NCI-H1417 treated with DMSO at 0.1 percent for 48 hours (cell line): ENCODE measurements around the gene FAM219A.
"Not testable (repeated sequence)": the region's sequence is repeated elsewhere in the genome, so short reads cannot be mapped to it uniquely, and the experiment has no call there.

Experiments
- DNase-seq: peaks from one replicate; lab custom pipeline; 2025; lab: John Stamatoyannopoulos, UW

Gene FAM219A

DNA sequence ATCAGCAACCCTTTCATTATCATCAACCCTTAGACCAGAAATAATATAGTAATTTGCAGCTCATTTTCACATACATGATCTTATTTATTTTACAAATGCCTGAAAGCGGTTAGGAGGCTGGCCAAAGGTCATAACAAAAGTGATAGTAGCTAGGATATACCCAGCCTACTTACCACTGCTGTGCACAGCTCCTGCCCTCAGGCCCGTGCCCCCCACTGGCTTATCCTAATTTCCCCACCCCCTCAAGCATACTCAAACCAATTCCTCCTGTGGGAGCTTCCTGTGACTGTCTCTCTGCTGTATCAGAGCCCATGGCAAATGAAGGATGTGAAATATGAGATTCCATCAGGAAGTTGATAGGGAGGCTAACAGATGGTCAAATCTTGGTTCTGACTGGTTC is 14.8 kb downstream of the FAM219A start:
- DNase-seq: no peak

DNA sequence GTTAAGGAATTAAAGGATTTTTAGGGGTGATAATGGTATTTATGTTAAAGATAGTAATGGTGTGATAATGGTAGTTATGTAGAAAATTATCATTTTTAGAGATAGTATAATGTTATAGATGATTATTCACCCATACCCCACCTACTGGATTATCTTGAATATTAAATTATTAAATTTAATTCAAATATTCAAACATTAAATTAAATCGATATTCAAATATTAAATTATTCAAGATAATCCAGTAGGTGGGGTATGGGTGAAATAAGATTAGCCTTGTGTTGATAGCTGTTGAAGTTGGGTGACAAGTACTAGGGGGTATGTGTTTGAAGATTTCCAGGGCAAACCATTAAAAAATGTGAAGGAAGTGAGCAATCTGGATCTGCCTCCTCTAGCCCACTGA is 15.6 kb downstream of the FAM219A start:
- DNase-seq: no peak

DNA sequence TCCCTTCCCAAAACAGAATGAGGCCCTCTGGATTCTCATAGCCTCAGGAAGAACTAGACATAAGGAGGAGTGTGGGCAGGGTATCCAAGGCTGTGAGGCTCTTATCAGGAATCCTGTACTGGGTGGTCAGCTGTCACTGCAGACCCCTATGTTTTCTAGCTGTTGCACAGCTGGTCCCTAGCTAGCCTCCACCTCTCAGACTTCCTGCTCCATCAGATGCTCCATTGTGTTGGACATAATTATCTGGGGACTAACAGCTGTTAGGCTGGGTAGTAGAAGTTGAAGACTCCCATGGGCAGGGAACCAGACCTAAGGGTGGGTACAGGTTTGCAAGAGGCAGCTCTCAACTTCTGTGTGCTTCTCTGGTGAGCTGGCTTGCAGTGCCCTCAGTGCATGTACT is 18.4 kb downstream of the FAM219A start:
- DNase-seq: no peak

DNA sequence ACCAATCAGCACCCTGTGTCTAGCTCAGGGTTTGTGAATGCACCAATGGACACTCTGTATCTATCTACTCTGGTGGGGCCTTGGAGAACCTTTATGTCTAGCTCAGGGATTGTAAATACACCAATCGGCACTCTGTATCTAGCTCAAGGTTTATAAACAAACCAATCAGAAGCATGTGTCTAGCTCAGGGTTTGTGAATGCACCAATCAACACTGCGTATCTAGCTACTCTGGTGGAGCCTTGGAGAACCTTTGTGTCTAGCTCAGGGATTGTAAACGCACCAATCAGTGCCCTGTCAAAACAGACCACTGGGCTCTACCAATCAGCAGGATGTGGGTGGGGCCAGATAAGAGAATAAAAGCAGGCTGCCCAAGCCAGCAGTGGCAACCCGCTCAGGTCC is 19.9 kb downstream of the FAM219A start:
- DNase-seq: not testable (repeated sequence)

DNA sequence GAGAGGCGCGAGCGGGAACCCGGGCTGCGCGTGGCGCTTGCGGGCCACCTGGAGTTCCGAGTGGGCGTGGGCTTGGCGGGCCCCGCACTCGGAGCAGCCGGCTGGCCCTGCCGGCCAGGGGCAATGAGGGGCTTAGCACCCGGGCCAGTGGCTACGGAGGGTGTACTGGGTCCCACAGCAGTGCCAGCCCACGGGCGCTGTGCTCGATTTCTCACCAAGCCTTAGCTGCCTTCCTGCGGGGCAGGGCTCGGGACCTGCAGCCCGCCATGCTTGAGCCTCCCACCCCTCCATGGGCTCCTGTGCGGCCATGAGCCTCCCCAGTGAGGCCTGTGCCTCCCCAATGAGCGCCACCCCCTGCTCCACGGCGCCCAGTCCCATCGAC is 20.5 kb downstream of the FAM219A start:
- not testable (repeated sequence) for DNase-seq

DNA sequence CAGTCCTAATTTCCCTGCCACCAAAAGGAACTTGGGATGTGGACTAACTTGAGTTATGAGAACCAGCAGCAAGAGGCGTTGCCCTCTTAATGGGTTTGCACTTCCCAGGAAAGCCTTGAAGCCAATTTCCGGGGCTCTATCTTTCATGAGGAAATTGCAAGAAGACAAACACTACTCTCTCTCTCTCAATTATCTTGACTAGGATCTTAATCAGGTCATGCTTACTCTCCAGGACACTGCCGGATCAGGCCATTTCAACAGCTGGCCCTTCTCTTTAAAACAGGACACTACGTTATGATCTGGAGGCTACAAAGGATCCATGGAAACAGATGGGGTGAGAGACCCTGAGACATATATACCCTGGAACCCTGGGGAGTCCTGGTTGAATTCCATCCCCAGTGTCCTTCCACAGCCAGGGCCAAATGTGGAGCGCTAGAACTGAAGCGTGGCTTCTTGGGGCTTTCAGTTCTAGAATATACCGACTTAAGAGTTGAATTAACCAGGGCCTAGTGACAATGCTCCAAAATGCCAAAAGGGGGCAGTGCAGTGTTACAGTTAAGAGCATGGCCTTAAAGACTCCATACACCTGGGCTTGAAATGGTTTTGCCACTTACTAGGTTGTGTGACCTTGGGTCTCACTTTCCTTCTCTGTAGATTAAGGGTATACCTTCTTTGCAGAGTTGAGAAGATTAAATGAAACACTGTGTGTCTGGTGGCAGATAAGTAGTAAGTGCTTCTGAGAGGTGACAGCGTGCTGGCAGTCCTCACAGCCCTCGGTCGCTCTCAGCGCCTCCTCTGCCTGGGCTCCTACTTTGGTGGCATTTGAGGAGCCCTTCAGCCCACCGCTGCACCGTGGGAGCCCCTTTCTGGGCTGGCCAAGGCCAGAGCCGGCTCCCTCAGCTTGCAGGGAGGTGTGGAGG is 21.1 kb downstream of the FAM219A start:
- DNase-seq: no peak

DNA sequence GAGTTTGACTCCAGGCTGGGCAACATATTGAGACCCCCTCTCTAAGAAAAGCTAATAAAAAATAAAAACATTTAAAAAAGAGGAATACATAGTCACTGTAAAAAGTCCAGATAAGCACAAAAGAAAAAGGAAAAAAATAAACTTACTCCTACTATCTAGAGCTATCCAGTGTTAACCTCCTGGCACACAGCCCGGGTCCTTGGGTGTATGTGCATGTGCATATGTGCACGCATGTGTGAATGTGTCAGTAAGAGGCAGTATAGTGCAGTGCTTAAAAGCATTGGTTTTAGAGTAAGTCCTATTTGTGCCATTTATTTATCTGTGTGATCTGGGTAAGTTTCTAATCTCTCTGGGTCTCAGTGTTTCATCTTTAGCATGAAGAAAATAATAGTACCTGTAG is 26.7 kb downstream of the FAM219A start:
- no peak for DNase-seq

DNA sequence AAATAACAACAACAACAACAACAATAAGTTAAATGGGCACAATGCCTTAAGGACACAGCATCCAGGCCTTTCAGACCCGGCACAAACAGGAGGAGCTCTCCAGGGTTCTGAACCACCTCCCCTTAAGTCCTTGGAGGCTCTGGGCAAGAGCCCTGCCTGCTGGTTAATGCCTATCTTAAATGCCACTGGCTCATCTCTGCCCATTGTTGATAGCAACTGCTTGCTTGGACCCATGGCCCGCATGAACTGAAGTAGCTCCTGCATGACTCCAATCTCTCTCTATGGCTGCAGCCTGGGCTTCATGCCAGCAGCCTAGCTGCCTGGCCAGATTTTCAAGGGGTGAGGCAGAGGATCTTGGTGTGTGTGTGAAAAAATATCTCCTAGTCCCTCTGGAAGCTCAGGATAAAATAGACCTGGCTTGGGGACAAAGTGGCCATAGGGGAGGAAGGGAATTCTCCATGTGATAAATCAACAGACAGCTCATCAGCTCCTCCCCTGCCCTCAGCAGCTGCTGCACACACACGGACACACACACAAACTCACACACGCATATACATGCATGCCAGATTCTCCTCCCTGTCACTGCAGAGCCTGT is 27.4 kb downstream of the FAM219A start:
- no peak for DNase-seq

DNA sequence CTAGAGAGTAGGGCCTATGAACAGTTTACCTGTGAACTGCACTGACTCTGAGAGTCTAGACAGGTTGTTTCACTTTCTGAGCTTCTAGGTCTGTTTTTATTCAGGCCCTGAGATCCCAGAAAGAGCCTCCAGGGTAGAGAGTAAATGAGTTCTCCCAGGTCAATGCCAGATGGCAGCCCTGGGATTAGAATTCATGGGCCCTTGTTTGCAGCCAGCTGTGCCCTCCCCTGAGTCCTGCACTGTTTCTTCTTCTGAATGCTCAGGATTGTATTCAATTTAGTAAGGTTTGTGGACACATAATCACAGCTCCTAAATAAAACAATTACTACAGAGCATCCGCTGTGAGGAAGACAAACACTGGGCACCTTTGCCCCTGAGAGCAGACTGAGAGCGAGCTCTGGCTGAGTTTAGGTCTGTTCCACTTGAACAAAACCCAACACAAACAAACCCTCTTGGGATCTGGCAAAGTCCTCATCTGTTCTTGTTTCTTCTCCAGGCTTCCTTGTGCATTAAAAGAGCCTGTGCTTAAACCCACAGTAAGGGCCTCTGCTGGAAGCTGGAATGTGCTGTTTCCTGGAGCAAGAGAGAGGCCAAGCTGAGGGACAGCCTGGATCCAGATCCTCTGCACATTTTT is 29.9 kb downstream of the FAM219A start:
- DNase-seq: no peak

DNA sequence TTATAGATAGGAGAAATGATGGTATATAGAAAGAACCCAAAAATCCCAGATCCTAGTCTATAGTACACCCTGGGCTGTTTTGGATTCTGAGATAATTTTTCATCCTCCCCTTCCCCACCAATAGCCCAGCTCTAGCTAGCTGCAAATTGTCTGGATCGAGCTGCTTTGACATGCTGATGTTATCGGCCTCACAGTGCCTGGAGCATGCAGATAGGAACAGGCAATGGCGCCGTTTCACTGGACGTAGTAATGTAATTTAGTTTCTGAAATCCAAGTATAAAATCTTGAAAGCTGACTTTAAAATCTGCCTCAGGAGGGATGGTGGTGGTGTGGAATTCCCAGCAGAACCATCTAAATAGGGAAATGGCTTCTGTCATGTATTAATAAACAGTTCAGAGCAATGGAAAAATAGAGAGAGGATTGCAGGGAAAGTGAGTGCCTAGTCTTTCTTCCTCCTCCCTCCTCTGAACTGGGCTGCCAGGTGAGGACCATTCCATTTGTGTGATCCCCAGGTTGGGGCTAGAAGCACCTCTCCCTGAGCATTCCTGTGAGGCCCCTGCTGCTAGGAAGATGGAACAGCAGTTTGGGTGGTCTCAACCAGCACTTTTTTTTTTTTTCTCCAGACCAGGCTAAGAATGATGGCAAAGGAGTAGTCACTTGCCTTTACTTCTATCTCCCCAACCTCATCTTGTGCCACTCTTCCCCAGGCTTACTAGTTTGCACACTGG is 31.9 kb downstream of the FAM219A start:
- DNase-seq: no peak

DNA sequence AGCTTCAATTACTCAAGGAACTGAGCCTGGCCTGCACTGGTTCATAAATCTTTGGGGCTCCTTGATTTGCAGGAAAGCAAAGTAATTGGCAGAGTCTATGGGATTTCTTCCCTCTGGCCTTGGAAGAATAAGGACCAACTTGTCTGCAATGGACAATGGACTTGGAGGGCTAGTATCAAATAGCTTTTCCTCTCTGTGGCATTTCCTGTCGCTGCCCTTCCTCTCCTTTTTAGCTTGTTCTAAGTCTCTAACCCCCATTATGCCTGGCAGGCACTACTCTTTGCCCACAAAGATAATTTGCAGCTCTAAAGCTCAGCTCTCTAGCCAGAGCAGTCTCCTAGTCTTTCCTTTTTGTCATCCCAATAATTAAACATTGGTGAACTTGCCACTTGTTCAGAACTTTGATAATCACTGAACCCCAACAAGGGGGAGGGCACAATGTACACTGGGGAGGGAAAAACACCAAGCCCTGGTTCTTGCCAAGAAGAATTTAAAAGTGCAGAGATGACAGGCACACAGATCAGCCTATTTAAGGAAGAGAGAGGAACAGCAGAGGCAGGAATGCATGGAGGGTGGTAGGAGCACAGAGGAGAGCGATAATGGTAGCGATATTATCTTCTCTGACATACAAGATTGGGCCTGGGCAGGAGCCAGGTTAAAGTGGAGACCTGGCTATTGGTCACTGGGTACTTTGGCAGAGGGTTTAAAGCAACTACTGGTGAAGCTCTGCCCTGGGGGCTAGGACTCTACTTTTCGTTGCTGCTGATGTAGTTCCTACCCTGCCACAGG is 38.5 kb downstream of the FAM219A start:
- DNase-seq: no peak

DNA sequence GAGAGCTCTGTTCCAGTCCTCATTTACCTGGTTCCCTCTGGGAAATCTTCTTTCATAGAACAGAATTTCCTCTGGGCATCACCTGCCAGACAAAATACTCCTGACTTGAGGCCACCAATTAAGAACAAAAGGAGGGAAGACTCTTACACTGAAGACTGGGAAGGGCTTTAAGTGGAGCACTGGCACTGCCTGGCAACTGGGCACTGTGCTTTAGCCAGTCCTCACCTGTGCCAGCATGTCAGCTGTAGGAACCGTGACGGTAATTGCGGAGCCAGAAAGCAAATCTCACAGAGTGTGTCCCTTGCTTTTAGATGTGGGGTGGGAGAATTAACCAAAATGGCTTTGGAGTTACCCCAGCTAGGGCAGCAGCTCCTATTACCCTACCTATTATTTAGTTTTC is 40.6 kb downstream of the FAM219A start:
- peak; percentile 53 for DNase-seq

DNA sequence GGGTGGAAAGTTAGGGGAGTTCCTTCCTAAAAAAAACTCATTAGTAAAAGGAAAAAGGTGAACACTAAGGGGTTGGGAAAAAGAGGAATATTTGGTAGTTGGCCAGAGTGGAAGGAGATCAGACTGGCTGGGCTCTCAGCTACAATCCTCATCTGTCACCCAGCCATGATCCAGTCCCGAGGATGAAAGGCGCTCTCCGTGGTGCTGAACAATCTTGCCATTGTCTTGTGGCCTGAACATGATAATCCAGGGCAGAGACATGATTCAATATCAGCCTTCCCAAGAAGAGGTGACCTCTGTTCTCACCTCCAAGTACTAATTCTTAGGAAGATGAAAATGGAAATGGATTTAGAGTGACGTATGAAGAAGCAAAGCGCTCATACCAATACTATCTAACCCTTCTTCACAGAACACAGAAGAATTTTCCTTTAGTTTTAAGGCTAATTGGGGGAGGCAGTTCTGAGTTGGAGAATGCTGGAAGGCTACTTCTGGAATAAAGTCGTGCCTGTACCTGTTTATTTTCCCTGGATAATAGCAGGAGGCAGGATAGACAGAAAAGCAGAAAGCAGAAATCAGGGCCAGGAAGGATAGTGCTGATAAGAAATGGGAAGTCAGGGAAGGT is 45.0 kb downstream of the FAM219A start:
- no peak for DNase-seq

DNA sequence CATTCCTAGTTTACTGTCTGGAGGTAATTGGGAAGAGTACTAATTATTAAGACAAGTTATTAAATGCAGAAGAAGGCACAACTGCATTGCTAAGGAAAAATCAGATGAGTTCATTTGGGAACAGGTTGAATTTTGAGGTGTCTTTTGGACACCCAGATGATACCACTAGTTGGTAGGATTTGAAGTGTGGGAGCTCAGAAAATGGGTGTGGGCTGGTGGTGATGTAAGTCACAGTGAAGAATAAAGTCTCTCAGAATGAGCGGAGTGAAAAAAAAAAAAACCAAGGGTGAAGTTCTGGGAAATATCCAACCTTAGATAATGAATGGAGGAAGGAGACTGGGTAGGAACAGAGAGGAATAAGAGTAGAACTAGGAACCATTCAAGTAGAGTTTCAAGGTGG is 46.0 kb downstream of the FAM219A start:
- DNase-seq: no peak

DNA sequence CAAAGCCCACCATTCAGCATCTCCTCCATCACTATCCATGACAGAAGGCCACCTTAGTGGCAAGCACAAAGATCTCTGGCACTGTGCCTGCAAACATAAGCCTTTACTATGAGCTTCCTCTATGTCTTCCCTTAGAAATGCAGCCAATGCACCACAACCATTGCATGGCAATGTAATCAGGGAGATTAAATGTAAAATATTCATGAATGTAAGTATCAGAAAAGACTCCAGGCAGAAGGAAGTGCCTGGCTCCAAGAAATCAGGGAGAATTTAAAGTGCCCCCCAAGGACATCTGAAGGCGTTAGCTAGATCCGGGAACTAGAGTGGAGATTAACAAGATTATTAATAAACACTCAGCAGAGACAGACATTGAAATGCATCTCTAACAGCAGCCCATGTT is 49.2 kb downstream of the FAM219A start:
- no peak for DNase-seq

DNA sequence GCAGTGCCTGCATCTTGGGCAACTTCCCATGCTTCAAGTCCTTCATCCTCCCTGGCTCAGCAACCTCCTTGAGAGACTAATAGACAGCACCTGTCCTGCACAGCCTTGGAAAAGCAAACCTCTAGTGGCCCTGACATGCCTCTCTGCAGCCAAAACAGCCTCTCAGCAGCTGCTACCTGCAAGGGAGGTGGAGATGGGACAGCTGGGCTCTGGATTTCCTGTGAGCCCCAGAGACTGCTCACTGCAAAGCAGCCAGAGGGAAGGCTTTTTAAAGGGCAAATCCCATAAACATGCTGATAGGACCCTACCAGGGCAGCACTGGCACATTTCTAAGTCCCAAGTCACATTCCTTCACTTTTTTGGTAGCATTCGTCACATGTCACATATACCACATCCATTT is 50.2 kb downstream of the FAM219A start:
- no peak for DNase-seq

DNA sequence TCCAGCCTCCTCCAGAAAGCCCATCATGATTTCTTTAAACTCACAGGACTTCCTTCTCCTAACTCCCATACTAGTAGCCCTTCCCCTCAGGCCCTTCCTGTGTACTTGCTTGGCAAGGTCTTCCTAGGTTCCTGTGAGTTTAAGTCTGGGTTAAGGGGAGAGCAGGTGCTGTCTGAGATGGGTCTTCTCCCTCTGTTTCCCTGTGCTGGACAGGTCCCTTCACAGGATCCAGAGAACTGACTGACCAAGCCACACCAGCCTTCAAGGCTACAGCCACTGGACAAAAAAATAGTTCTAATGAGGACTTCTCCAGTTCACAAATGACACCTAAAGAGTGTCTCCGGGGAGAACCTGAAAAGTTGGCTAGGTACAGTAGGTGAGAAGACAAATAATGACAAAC is 52.2 kb downstream of the FAM219A start:
- DNase-seq: no peak

DNA sequence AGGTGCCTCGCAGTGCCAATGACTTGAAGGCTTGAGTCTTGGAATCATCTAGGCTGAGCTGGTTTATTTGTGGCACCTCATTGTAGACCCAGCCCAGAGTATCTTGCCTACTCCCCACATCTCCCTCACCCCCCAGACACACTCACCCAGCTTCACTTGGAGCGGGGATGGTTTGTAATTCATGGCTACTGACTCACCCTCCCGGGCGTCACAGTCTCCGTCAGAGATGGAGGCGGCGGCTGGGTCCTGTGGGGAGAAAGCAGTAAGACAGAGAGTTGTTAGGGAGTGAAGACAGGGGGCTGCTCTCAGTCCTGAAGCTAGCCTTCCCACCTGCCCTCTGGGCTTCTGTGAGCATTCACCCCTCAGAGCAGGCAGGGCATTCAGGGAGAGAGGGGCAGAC is 52.7 kb downstream of the FAM219A start:
- no peak for DNase-seq

DNA sequence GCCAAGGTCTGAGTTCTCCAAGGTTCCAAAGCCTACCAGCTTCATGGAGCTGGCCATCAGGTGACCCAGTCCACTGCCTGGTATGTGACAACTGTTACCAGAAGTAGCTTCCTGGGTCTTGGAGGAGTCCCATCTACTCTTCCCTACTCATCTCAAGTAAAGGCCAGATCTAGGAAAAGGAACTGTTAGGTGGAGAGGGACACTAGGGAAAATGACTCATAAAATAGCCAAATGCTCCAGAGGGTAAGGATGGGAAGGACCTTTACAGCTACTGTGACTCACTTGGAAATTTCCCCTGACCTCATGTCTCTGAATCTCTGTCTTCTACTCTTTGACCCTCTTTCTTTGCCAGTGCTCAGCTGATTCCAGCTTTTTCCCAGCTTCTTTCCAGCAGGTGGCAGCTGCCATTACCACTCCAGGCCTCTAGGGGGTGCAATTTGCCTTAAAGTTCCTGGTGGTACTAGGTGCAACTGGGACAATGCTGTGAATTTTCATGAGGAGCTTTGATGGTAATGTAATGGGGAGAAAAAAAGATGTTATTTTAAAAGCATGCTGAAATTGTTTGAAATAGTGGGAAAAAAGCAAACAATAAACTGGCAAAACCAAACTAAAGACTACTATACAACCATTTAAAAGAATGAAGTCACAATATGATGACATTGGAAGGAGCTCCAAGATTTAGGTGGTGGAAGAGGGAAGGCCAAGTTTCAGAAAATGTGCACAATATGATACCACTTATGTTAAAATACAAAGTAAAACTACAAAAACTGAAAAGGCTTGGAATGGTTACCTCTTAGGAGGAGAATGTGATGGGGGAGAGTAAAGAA is 54.6 kb downstream of the FAM219A start:
- no peak for DNase-seq
